HepG2 (cell line): ENCODE data around the gene RNF208. TPM values are rescaled to one million over a fixed set of nuclear protein-coding genes. Genes with fewer than 3 reads are reported as not detected.

Experiments
- ASH2L ChIP-seq: fragments of 300-600, 200-600 bp; sonication (generic); IDR thresholded peaks from 2 replicates; pipeline ENCODE4 v1.7.0; 2017; ENCODE audit warnings: low read depth, mild to moderate bottlenecking, moderate library complexity, mixed read lengths, low read length; ENCODE audit not compliant: insufficient read length
- BCL3 ChIP-seq: sonication (generic); formaldehyde crosslinking; IDR thresholded peaks from 2 replicates; pipeline ENCODE4 v1.5.1; 2020; ENCODE audit warnings: mild to moderate bottlenecking, missing genetic modification reagents, moderate library complexity
- CHD2 ChIP-seq: IDR thresholded peaks from 2 replicates; pipeline ENCODE4 v1.6.1; 2011; ENCODE audit warnings: low read depth, low read length, improper control_type of control experiment
- CSRNP2 ChIP-seq: sonication (generic); formaldehyde crosslinking; conservative IDR thresholded peaks from 2 replicates; pipeline ENCODE4 v1.8.0; 2022; ENCODE audit warnings: low read depth, missing genetic modification reagents
- HNF4A ChIP-seq: sonication (generic); formaldehyde crosslinking; IDR thresholded peaks from 2 replicates; pipeline ENCODE4 v1.4.0; 2020; ENCODE audit warnings: missing genetic modification reagents
- HOXA5 ChIP-seq: sonication (generic); formaldehyde crosslinking; IDR thresholded peaks from 2 replicates; pipeline ENCODE4 v1.4.0; 2020; ENCODE audit warnings: missing genetic modification reagents
- KAT2B ChIP-seq: fragments of 150-350 bp; IDR thresholded peaks from 2 replicates; pipeline ENCODE4 v1.6.1; 2014; ENCODE audit warnings: low read depth, low read length, borderline replicate concordance
- KDM1A ChIP-seq: IDR thresholded peaks from 2 replicates; pipeline ENCODE4 v1.6.1; 2016; ENCODE audit warnings: missing compliant biosample characterization
- MTA3 ChIP-seq: sonication (generic); formaldehyde crosslinking; IDR thresholded peaks from 2 replicates; pipeline ENCODE4 v1.4.0; 2020; ENCODE audit warnings: missing genetic modification reagents
- NBN ChIP-seq: fragments of 450-650 bp; conservative IDR thresholded peaks from 2 replicates; pipeline ENCODE4 v1.6.1; 2017
- NFIC ChIP-seq: IDR thresholded peaks from 2 replicates; pipeline ENCODE4 v1.6.1; 2012; ENCODE audit warnings: mild to moderate bottlenecking, low read length, inconsistent platforms
- NR2C2 ChIP-seq: sonication (generic); formaldehyde crosslinking; IDR thresholded peaks from 2 replicates; pipeline ENCODE4 v1.4.0; 2020; ENCODE audit warnings: missing genetic modification reagents, mild to moderate bottlenecking, moderate library complexity, borderline replicate concordance
- RARA ChIP-seq: IDR thresholded peaks from 2 replicates; pipeline ENCODE4 v1.6.1; 2016; ENCODE audit warnings: missing genetic modification reagents, missing compliant biosample characterization
- RARG ChIP-seq: sonication (generic); formaldehyde crosslinking; IDR thresholded peaks from 2 replicates; pipeline ENCODE4 v1.4.0; 2020; ENCODE audit warnings: low read depth, mild to moderate bottlenecking, missing genetic modification reagents
- REL ChIP-seq: sonication (generic); formaldehyde crosslinking; conservative IDR thresholded peaks from 2 replicates; pipeline ENCODE4 v1.8.0; 2022; ENCODE audit warnings: mild to moderate bottlenecking, missing genetic modification reagents, moderate library complexity
- RFX1 ChIP-seq: fragments of 450-650 bp; IDR thresholded peaks from 2 replicates; pipeline ENCODE4 v1.6.1; 2017
- SALL2 ChIP-seq: sonication (generic); formaldehyde crosslinking; IDR thresholded peaks from 2 replicates; pipeline ENCODE4 v1.8.1; 2023; ENCODE audit warnings: mild to moderate bottlenecking, missing genetic modification reagents, inconsistent platforms
- TEF ChIP-seq: sonication (generic); formaldehyde crosslinking; IDR thresholded peaks from 2 replicates; pipeline ENCODE4 v1.5.0; 2020; ENCODE audit warnings: missing genetic modification reagents
- YEATS2 ChIP-seq: sonication (generic); formaldehyde crosslinking; IDR thresholded peaks from 2 replicates; pipeline ENCODE4 v1.4.0; 2020; ENCODE audit warnings: missing genetic modification reagents, borderline replicate concordance
- ZFP36L1 ChIP-seq: sonication (generic); formaldehyde crosslinking; IDR thresholded peaks from 2 replicates; pipeline ENCODE4 v1.8.0; 2022; ENCODE audit warnings: mild to moderate bottlenecking, missing genetic modification reagents, moderate library complexity
- ZFP41 ChIP-seq: sonication (generic); formaldehyde crosslinking; IDR thresholded peaks from 2 replicates; pipeline ENCODE4 v1.4.0; 2020; ENCODE audit warnings: mild to moderate bottlenecking, missing genetic modification reagents, borderline replicate concordance
- ZFP91 ChIP-seq: sonication (generic); formaldehyde crosslinking; IDR thresholded peaks from 2 replicates; pipeline ENCODE4 v1.9.0; 2022; ENCODE audit warnings: missing genetic modification reagents, mild to moderate bottlenecking, borderline replicate concordance
- ZKSCAN1 ChIP-seq: fragments of 150-350 bp; IDR thresholded peaks from 2 replicates; pipeline ENCODE4 v1.6.1; 2014; ENCODE audit warnings: low read length
- ZNF138 ChIP-seq: sonication (generic); formaldehyde crosslinking; IDR thresholded peaks from 2 replicates; pipeline ENCODE4 v1.5.0; 2020; ENCODE audit warnings: mild to moderate bottlenecking, low read depth, missing genetic modification reagents
- ZNF547 ChIP-seq: sonication (generic); formaldehyde crosslinking; IDR thresholded peaks from 2 replicates; pipeline ENCODE4 v1.5.1; 2020; ENCODE audit warnings: mild to moderate bottlenecking, missing genetic modification reagents
- ZNF563 ChIP-seq: sonication (generic); formaldehyde crosslinking; IDR thresholded peaks from 2 replicates; pipeline ENCODE4 v1.8.0; 2022; ENCODE audit warnings: mild to moderate bottlenecking, moderate library complexity, missing genetic modification reagents
- ZNF883 ChIP-seq: sonication (generic); formaldehyde crosslinking; IDR thresholded peaks from 2 replicates; pipeline ENCODE4 v1.5.1; 2020; ENCODE audit warnings: mild to moderate bottlenecking, missing genetic modification reagents; ENCODE audit errors: not compliant biosample characterization
- polyA plus RNA-seq, 8 experiments: library from polyadenylated mRNA; depleted of rRNA in 3 of 8; stranded (reverse) in 7 of 8; unstranded in 1 of 8; fragments of >200 nt; fragmentation: Illumina TruSeq in 4 of 8; extraction: Trizol in 4 of 8; gene quantifications; 2 replicates each; pipeline versions ENCODE4 v1.2.1 to v1.2.3, GENCODE V29; 2011 to 2016; ENCODE audit warnings: low read depth in 4 of 8, missing spikeins in 1 of 8, mixed read lengths in 1 of 8; ENCODE audit not compliant: insufficient read depth in 1 of 8
- total RNA-seq, 5 experiments: library from RNA; depleted of rRNA; stranded (reverse); fragments of >200 nt; fragmentation: Illumina TruSeq; extraction: Trizol; gene quantifications; 2 replicates each; pipeline ENCODE4 v1.2.3, GENCODE V29; 2016; ENCODE audit warnings: low read depth in 1 of 5

The RNF208 gene
- total and polyA plus RNA-seq, 2 of the 13 experiments (the other 11 are each of a cell fraction or from before 2014, with no cell fraction given) = 1.6 to 2.1 TPM

- peak; percentile 19; the same call in 1 of the 2 replicates for TF ChIP-seq SALL2 (CRISPR knock-in tag)
- no peak for TF ChIP-seq CHD2
- no peak for TF ChIP-seq ZFP36L1
- no peak for TF ChIP-seq NBN
- no peak for TF ChIP-seq RFX1
- TF ChIP-seq NR2C2 (CRISPR knock-in tag) = peak; percentile 41
- TF ChIP-seq ZNF138 (CRISPR knock-in tag) = no peak
- peak; percentile 46 for TF ChIP-seq HNF4A (CRISPR knock-in tag)
- no peak for TF ChIP-seq RARG
- no peak for TF ChIP-seq ZKSCAN1
- TF ChIP-seq REL (CRISPR knock-in tag) = no peak; the same call in 1 of the 2 replicates
- peak; percentile 55; the same call in 1 of the 2 replicates for TF ChIP-seq YEATS2 (CRISPR knock-in tag)
- TF ChIP-seq HOXA5 (CRISPR knock-in tag) = peak; percentile 77; the same call in 1 of the 2 replicates
- no peak; the same call in 1 of the 2 replicates for TF ChIP-seq ZNF563 (CRISPR knock-in tag)
- TF ChIP-seq TEF = no peak
- 0 out of 2 replicates have a peak, but pooled peaks have one; percentile 7 for TF ChIP-seq ZNF547
- peak; percentile 90 for TF ChIP-seq ZFP91
- peak; percentile 48 for TF ChIP-seq ASH2L
- no peak for TF ChIP-seq MTA3 (CRISPR knock-in tag)
- TF ChIP-seq ZFP41 (CRISPR knock-in tag) = no peak
- no peak for TF ChIP-seq KDM1A (CRISPR knock-in tag)
- TF ChIP-seq BCL3 = 0 out of 2 replicates have a peak, but pooled peaks have one; percentile 21
- TF ChIP-seq NFIC = no peak
- TF ChIP-seq CSRNP2 (CRISPR knock-in tag) = 0 out of 2 replicates have a peak, but pooled peaks have one; percentile 34
- TF ChIP-seq RARA = peak; percentile 82
- no peak for TF ChIP-seq KAT2B
- peak; percentile 62 for TF ChIP-seq ZNF883 (CRISPR knock-in tag)
These were observed 14.3 kb upstream of the RNF208 start (continued) for GRCh38 chr9:137236238-137236935.
